ENCODE results near the gene HOATZ. TPM values are rescaled to one million over a fixed set of nuclear protein-coding genes. Genes with fewer than 3 reads are reported as not detected.
A peak's percentile ranks its signal among the peaks of the same experiment; 100 is the strongest.

HOATZ gene
- polyA plus RNA-seq, 1 experiment: not detected

- no peak for TF ChIP-seq CTCF (IDR thresholded peaks at IDR 0.05; ENCODE audit: insufficient read depth, low read depth, low read length)
- no peak for DNase-seq (ENCODE audit: low read depth)
- Histone ChIP-seq H3K4me3 (ENCODE audit: low read depth, low read length) (peak overlapping the region; percentile 56), H3K36me3 (ENCODE audit: control insufficient read depth, insufficient read depth, low read length) (peaks cover 15% of the 10 kb centered on the region), H3K27me3 (ENCODE audit: control insufficient read depth, insufficient read depth, low read length) (no peaks in the 10 kb centered on the region)
- POLR2A ChIA-PET: no interaction called here
- CTCF ChIA-PET: interaction anchor here (1.8 to 5.4 kb wide), 2 partner anchors 11 to 86 kb away, joined by 8 to 32 read pairs; no protein-coding TSS in a partner anchor
Measured at GRCh38 chr11:111540937-111541253, 26.3 kb downstream of the HOATZ start.

GRCh38 chr11:111541254-111542061 is 26.9 kb downstream of the HOATZ start:
- CTCF ChIA-PET: interaction anchor here (0.6 to 5.4 kb wide), 7 partner anchors 9 to 235 kb away, joined by 3 to 32 read pairs (median 4); no protein-coding TSS in a partner anchor
- TF ChIP-seq CTCF (IDR thresholded peaks at IDR 0.05; ENCODE audit: insufficient read depth, low read depth, low read length): no peak
- Histone ChIP-seq H3K27me3 (ENCODE audit: control insufficient read depth, insufficient read depth, low read length) (no peaks in the 10 kb centered on the region), H3K4me3 (ENCODE audit: low read depth, low read length) (peak overlapping the region; percentile 56), H3K36me3 (ENCODE audit: control insufficient read depth, insufficient read depth, low read length) (peaks cover 17% of the 10 kb centered on the region)
- DNase-seq (ENCODE audit: low read depth): peak; percentile 68
- POLR2A ChIA-PET: interaction anchor here (0.5 kb wide), 1 partner anchor 69 kb away, joined by 3 read pairs; no protein-coding TSS in a partner anchor

- no peak for TF ChIP-seq CTCF (IDR thresholded peaks at IDR 0.05; ENCODE audit: insufficient read depth, low read depth, low read length)
- peak overlapping the region; percentile 56 for H3K4me3 ChIP-seq (ENCODE audit: low read depth, low read length)
- ChIA-PET CTCF (interaction anchor here (1.0 to 5.4 kb wide), 5 partner anchors 9 to 88 kb away, joined by 4 to 32 read pairs (median 8); no protein-coding TSS in a partner anchor), POLR2A (no interaction called here)
- no peak for DNase-seq (ENCODE audit: low read depth)
- H3K36me3 ChIP-seq (ENCODE audit: control insufficient read depth, insufficient read depth, low read length): peaks cover 24% of the 10 kb centered on the region
- no peaks in the 10 kb centered on the region for H3K27me3 ChIP-seq (ENCODE audit: control insufficient read depth, insufficient read depth, low read length)
Measured at GRCh38 chr11:111542606-111543275, 28.2 kb downstream of the HOATZ start.

GRCh38 chr11:111548525-111548924 is 33.9 kb downstream of the HOATZ start:
- DNase-seq (ENCODE audit: low read depth): no peak
- no peak for TF ChIP-seq CTCF (IDR thresholded peaks at IDR 0.05; ENCODE audit: insufficient read depth, low read depth, low read length)
- POLR2A ChIA-PET: no interaction called here
- H3K36me3 ChIP-seq (ENCODE audit: control insufficient read depth, insufficient read depth, low read length): peaks cover 33% of the 10 kb centered on the region
- H3K27me3 ChIP-seq (ENCODE audit: control insufficient read depth, insufficient read depth, low read length): no peaks in the 10 kb centered on the region
- CTCF ChIA-PET: interaction anchor here (0.9 to 2.7 kb wide), 3 partner anchors 54 to 102 kb away, joined by 3 to 12 read pairs (median 3); partner anchors contain the start of gene SIK2
- no peak overlapping the region for H3K4me3 ChIP-seq (ENCODE audit: low read depth, low read length)

Measured in BJ (cell line).